ENCODE data around the gene ODC1. TPM values are rescaled to one million over a fixed set of nuclear protein-coding genes. Genes with fewer than 3 reads are reported as not detected.

The ODC1 gene
- total RNA-seq, 1 experiment from 2014 or later, result 231 TPM

DNA sequence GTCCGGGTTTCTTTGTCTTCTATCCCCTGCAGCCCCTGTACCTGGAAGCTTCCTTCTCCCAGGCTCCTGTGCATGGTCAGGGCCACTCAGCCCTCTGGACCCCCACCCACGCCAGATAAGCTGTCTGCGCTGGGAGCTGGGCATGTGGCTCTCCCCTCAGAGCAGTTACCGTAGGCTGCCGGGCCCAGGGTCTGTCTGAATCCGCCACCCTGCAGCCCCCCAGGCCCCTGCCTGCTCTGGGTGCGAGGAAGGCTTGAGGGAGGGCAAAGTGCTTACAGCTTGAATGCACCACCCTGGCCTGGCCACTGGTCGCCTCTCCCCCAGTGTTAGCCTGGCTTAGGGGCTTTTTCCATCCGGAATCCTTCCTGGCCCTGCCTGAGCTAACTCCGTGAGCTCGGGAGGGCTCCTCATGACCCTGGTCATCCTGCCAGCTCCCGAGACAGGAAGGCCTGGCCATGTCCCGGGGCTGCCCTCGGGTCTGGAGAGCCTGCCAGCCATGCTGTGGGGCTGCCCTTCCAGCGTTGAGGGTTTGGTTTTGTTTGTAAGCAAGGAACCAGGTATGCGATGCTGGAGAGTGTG lies 50.7 kb downstream of the ODC1 start:
- POLR2A ChIA-PET, result no interaction called here
- Histone ChIP-seq H4K20me1 (ENCODE audit: insufficient read depth) (no peaks in the 10 kb centered on the region), H2AFZ (ENCODE audit: low read depth, low read length, poor library complexity, severe bottlenecking) (no peak overlapping the region), H3K27me3 (ENCODE audit: insufficient read depth, low read length) (no peaks in the 10 kb centered on the region), H3K4me1 (ENCODE audit: control insufficient read depth in 1 of 2, insufficient read depth in 2 of 2, low read length in 2 of 2) (peaks cover 15 to 38% of the 10 kb centered on the region in 2 experiments), H3K27ac (ENCODE audit: low read depth, low read length) (no peak overlapping the region), H3K9me3 (ENCODE audit: control insufficient read depth in 1 of 2, insufficient read depth in 1 of 2, low read depth in 1 of 2, low read length in 2 of 2) (no peaks in the 10 kb centered on the region), H3K9ac (ENCODE audit: low read length) (no peak overlapping the region), H3K9me2 (ENCODE audit: insufficient read depth) (no peaks in the 10 kb centered on the region), H3K36me3 (ENCODE audit: control insufficient read depth in 1 of 2, insufficient read depth in 2 of 2, low read length in 2 of 2) (peaks cover 2 to 23% of the 10 kb centered on the region in 2 experiments; a peak in 2 of 4 replicates), H3K4me2 (ENCODE audit: low read length) (no peak overlapping the region), H3K4me3 (replicated peaks in 1 of 2; ENCODE audit: low read depth in 1 of 2, low read length in 2 of 2) (no peak overlapping the region), H3K79me2 (ENCODE audit: insufficient read depth, low read length) (peaks cover 55% of the 10 kb centered on the region)
- BruUV-seq (replicated peaks), result no TSS peak
- ATAC-seq, result no peak
- RAD21 ChIA-PET (ENCODE audit: low non-redundant PET in 1 of 2, low total read pairs in 2 of 2, uncharacterized antibody in 2 of 2, unreplicated experiment in 2 of 2), result no interaction called here
- DNase-seq (ENCODE audit: low read depth, low spot score), result no peak
- no peak for TF ChIP-seq CTCF (IDR thresholded peaks at IDR 0.05 in 2 of 3, conservative IDR thresholded peaks at IDR 0.05 in 1 of 3; ENCODE audit: borderline replicate concordance in 1 of 3, insufficient read depth in 1 of 3, low read depth in 2 of 3, low read length in 2 of 3)
- no peak for TF ChIP-seq ZFX (IDR thresholded peaks at IDR 0.05)
- TF ChIP-seq ZBTB33 (IDR thresholded peaks at IDR 0.05; ENCODE audit: extremely low read depth, insufficient replicate concordance, low read length), result no peak
- CTCF ChIA-PET, result no interaction called here
- intact Hi-C loops (cut with micrococcal nuclease), result no loop called here

GRCh38 chr2:10396464-10396863 lies 51.7 kb downstream of the ODC1 start:
- Histone ChIP-seq H3K27ac (ENCODE audit: low read depth, low read length) (no peak overlapping the region), H3K9ac (ENCODE audit: low read length) (no peak overlapping the region), H3K4me1 (ENCODE audit: control insufficient read depth in 1 of 2, insufficient read depth in 2 of 2, low read length in 2 of 2) (peaks cover 7 to 32% of the 10 kb centered on the region in 2 experiments), H3K36me3 (ENCODE audit: control insufficient read depth in 1 of 2, insufficient read depth in 2 of 2, low read length in 2 of 2) (peaks cover 2 to 21% of the 10 kb centered on the region in 2 experiments; a peak in 2 of 4 replicates), H2AFZ (ENCODE audit: low read depth, low read length, poor library complexity, severe bottlenecking) (no peak overlapping the region), H3K9me3 (ENCODE audit: control insufficient read depth in 1 of 2, insufficient read depth in 1 of 2, low read depth in 1 of 2, low read length in 2 of 2) (no peaks in the 10 kb centered on the region), H3K4me2 (ENCODE audit: low read length) (no peak overlapping the region), H4K20me1 (ENCODE audit: insufficient read depth) (no peaks in the 10 kb centered on the region), H3K4me3 (replicated peaks in 1 of 2; ENCODE audit: low read depth in 1 of 2, low read length in 2 of 2) (no peak overlapping the region), H3K27me3 (ENCODE audit: insufficient read depth, low read length) (no peaks in the 10 kb centered on the region), H3K79me2 (ENCODE audit: insufficient read depth, low read length) (peaks cover 58% of the 10 kb centered on the region), H3K9me2 (ENCODE audit: insufficient read depth) (no peaks in the 10 kb centered on the region)
- no peak for DNase-seq (ENCODE audit: low read depth, low spot score)
- ATAC-seq, result no peak
- ChIA-PET RAD21 (ENCODE audit: low non-redundant PET in 1 of 2, low total read pairs in 2 of 2, uncharacterized antibody in 2 of 2, unreplicated experiment in 2 of 2) (no interaction called here), CTCF (no interaction called here), POLR2A (no interaction called here)
- intact Hi-C loops (cut with micrococcal nuclease), result no loop called here
- BruUV-seq (replicated peaks), result no TSS peak
- TF ChIP-seq POLR2AphosphoS5 (IDR thresholded peaks at IDR 0.05; ENCODE audit: low read depth, low read length), result no peak
